ENCODE measurements around the gene GP1BB.
"Not testable (repeated sequence)": the region's sequence is repeated elsewhere in the genome, so short reads cannot be mapped to it uniquely, and the experiment has no call there.

Gene GP1BB

GRCh38 chr22:19723232-19723982, at the start of gene GP1BB:
TSS of gene GP1BB (plus strand) at chr22:19723539. CDS start at chr22:19723570, 31 bp downstream.
- no peak for DNase-seq (ENCODE audit: low read depth in 2 of 2)

GRCh38 chr22:19673660-19674059, 49.7 kb upstream of the GP1BB start:
- no peak for DNase-seq (ENCODE audit: low read depth in 2 of 2)

- no peak for DNase-seq (ENCODE audit: low read depth in 2 of 2)
Observed at GRCh38 chr22:19674129-19674928, 49.0 kb upstream of the GP1BB start.

- no peak for DNase-seq (ENCODE audit: low read depth in 2 of 2)
Observed at GRCh38 chr22:19674929-19675253, 48.4 kb upstream of the GP1BB start.

GRCh38 chr22:19675428-19675827, 47.9 kb upstream of the GP1BB start:
- DNase-seq (ENCODE audit: low read depth in 2 of 2), result no peak

GRCh38 chr22:19676437-19676836, 46.9 kb upstream of the GP1BB start:
- DNase-seq (ENCODE audit: low read depth in 2 of 2), result not testable (repeated sequence)

- no peak for DNase-seq (ENCODE audit: low read depth in 2 of 2)
Observed at GRCh38 chr22:19678949-19679521, 44.3 kb upstream of the GP1BB start.

- DNase-seq (ENCODE audit: low read depth in 2 of 2), result peak in 1 of 2 donors; percentile 3
Observed at GRCh38 chr22:19679522-19680101, 43.7 kb upstream of the GP1BB start.

GRCh38 chr22:19680287-19680881, 43.0 kb upstream of the GP1BB start:
- DNase-seq (ENCODE audit: low read depth in 2 of 2), result no peak

GRCh38 chr22:19680911-19681862, 42.2 kb upstream of the GP1BB start:
- no peak for DNase-seq (ENCODE audit: low read depth in 2 of 2)

- no peak for DNase-seq (ENCODE audit: low read depth in 2 of 2)
Observed at GRCh38 chr22:19681863-19682245, 41.5 kb upstream of the GP1BB start.

- no peak for DNase-seq (ENCODE audit: low read depth in 2 of 2)
Observed at GRCh38 chr22:19686946-19687345, 36.4 kb upstream of the GP1BB start.

- DNase-seq (ENCODE audit: low read depth in 2 of 2), result no peak
Observed at GRCh38 chr22:19687561-19688300, 35.6 kb upstream of the GP1BB start.

GRCh38 chr22:19688301-19689290, 34.7 kb upstream of the GP1BB start:
- DNase-seq (ENCODE audit: low read depth in 2 of 2), result no peak

GRCh38 chr22:19689408-19689807, 33.9 kb upstream of the GP1BB start:
- DNase-seq (ENCODE audit: low read depth in 2 of 2), result no peak

GRCh38 chr22:19691007-19691720, 32.2 kb upstream of the GP1BB start:
- DNase-seq (ENCODE audit: low read depth in 2 of 2), result no peak

- no peak for DNase-seq (ENCODE audit: low read depth in 2 of 2)
Observed at GRCh38 chr22:19691721-19692341, 31.5 kb upstream of the GP1BB start.

- DNase-seq (ENCODE audit: low read depth in 2 of 2), result no peak
Observed at GRCh38 chr22:19693581-19693980, 29.8 kb upstream of the GP1BB start.
